Fibroblast of villous mesenchyme (primary cell): ENCODE data around the gene TOM1. TPM values are rescaled to one million over a fixed set of nuclear protein-coding genes. Genes with fewer than 3 reads are reported as not detected.

ENCODE experiments used
- DNase-seq: peaks from one replicate; pipeline ENCODE4 v3.0.0-alpha.2; 2010; ENCODE audit warnings: low read depth
- H3K4me3 ChIP-seq: 2 replicates; pipeline ENCODE4 v1.5.1; 2011; ENCODE audit warnings: low read depth, mild to moderate bottlenecking, low read length
- total RNA-seq: library from RNA; depleted of rRNA; stranded (reverse); fragments of >200 nt; gene quantifications from 2 replicates; pipeline ENCODE4 v1.2.3, GENCODE V29; 2012
- TF ChIP-seq, protein P1 (sequence below): IDR thresholded peaks from 2 replicates; pipeline ENCODE4 v1.5.1; 2012; ENCODE audit warnings: low read depth, mild to moderate bottlenecking, low read length; ENCODE audit not compliant: insufficient read depth

TOM1 gene
- total RNA-seq, 1 donor = 53.1 TPM

DNA sequence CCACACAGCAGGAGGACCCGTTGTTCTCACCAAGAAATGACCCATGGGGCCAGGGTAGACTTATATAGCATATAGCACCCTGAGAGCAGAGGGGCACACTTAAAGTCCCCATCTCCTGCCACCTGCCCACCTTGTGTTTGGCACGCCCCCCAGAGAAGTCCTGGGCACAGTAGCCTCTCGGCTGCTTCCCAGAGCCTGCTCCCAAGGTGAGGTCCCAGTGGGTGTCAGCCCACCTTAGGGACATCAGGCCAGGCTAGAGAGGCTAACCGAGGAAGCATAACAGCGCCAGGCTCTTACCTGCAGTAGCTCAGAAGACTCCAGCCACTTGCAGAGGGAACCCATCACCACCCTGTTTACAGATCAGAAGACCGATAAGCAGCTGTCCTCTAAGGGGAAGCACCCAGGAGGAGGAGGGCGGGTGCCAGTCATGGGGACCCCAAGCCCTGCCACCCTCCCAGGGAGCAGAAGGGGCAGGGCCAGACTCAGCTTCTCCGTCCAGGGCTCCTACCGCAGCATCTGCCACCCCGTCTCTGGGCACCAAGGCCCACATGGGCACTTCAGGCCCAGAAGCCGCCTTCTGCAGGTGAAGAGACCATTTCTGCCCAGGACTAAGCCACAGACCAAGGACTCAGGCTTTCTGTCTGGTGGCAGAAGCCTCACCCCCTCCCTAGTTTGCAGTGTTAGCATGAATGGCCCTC lies 46.3 kb downstream of the TOM1 start:
- TF ChIP-seq, protein P1, sequence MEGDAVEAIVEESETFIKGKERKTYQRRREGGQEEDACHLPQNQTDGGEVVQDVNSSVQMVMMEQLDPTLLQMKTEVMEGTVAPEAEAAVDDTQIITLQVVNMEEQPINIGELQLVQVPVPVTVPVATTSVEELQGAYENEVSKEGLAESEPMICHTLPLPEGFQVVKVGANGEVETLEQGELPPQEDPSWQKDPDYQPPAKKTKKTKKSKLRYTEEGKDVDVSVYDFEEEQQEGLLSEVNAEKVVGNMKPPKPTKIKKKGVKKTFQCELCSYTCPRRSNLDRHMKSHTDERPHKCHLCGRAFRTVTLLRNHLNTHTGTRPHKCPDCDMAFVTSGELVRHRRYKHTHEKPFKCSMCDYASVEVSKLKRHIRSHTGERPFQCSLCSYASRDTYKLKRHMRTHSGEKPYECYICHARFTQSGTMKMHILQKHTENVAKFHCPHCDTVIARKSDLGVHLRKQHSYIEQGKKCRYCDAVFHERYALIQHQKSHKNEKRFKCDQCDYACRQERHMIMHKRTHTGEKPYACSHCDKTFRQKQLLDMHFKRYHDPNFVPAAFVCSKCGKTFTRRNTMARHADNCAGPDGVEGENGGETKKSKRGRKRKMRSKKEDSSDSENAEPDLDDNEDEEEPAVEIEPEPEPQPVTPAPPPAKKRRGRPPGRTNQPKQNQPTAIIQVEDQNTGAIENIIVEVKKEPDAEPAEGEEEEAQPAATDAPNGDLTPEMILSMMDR = no peak
- no peak for DNase-seq
- no peak overlapping the region for H3K4me3 ChIP-seq

DNA sequence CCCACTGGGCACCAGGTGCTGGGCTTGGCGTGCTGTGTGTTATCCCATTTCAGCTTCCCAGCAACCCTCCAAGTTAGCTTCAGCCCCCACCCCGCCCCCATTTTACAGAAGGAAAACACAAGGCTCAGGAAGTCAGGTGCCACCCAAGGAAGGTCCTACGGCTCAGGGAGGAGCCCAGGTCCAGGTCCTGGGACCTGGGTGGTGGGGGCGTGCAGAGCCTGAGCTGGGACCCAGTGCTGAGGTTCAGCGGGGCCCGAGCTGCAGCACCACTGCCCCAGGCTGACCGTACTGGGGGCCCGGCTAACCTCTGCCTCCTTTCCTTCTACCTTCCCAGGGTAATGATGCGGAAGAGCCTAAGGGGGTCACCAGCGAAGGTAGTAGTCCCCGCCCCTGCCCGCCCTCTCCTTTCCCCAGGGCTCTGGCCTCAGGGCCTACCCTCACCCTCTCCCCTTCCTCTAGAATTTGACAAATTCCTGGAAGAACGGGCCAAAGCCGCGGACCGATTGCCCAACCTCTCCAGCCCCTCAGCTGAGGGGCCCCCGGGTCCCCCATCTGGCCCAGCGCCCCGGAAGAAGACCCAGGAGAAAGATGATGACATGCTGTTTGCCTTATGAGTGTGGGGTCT lies 47.0 kb downstream of the TOM1 start:
- TF ChIP-seq, protein P1 = no peak
- H3K4me3 ChIP-seq = no peak overlapping the region
- no peak for DNase-seq

DNA sequence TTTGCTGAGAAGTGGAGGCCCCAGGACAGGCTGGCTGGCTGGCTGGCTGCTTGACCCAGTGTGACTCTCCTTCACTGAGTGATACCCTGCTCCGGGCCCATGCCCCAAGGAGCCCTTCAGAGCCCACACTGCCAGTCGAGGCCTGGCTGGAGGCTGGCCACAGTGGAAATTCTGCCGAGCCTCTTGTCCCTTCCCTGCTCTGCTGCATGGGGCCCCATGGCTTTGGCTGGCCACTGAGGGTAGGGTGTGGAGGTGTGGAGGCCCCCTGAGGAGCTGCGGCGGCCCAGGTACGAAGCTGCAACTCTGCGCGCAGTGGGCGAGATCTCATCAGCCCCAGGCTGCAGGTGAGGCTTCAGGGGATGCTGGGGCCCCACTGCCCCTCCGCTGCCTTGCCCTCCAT lies 47.8 kb downstream of the TOM1 start:
- TF ChIP-seq, protein P1 = no peak
- H3K4me3 ChIP-seq = no peak overlapping the region
- no peak for DNase-seq

DNA sequence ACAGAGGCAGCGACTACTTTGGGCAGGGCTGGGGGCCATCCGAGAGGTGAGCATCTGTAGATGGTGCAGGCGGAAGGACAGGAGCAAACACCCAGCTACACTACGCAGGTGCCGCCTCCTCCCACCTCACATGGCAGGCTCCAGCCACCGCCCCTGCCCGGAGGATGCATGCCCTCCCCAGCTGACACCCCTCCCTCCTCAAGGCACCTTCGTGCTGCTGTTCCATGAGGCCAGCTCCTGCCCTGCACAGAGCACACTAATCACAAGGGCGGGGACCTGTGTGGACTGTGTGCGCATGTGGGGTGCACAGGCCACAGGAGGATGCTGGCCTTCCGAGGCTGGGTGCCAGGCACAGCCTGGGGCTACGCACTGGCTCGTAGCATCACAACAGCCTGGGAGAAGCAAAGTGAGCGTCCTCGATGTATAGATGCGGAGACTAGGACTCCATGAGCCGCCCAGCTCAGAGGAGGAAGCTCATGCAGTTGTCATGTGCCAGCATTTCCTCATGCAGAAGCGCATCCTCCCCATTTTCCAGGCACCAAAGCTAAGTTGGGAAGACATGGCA lies 48.4 kb downstream of the TOM1 start:
- H3K4me3 ChIP-seq = no peak overlapping the region
- no peak for DNase-seq
- TF ChIP-seq, protein P1 = no peak

DNA sequence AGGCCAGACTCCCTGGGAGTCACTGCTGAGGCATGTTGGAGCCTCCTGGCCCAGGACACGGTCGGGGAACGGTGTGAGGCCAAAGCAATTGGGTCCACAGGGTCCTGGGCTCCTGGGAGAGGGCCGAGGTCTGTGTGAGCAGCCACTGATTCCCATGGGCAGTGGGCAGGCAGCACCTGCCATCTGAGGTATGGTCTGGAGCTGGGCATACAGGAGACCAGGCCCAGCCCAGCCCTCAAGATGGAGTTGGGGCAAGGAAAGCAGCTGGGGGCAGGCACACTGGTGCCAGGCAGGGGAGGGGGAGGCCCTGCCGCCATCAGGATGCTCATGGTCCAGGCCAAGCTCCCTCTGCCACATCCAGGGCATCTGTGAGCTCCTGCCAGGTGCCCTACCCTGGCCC lies 49.0 kb downstream of the TOM1 start:
- DNase-seq = no peak
- H3K4me3 ChIP-seq = no peak overlapping the region
- TF ChIP-seq, protein P1 = no peak

DNA sequence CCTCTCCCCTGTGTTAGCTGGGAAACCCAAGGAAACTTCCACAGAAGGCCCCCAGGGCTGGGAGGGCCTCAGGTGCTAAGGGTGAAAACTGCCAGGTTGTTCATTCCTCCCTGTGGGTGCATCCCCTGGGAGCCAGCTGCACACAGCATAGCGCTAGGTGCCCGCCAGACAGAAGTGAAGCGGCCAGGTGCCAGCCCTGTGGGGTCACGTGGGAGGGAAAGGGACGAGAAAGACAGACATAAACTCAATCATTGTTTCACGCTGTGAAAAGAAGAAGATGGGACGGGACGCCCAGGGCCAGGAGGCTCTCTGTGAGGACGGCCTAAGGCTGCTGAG lies 49.6 kb downstream of the TOM1 start:
- no peak for DNase-seq
- H3K4me3 ChIP-seq = no peak overlapping the region
- TF ChIP-seq, protein P1 = no peak
